Measurements from ENCODE around the gene TRIM66. TPM values are rescaled to one million over a fixed set of nuclear protein-coding genes. Genes with fewer than 3 reads are reported as not detected.

TRIM66 gene
- total and polyA plus RNA-seq, 9 of the 15 experiments (the other 6 are each of a cell fraction or from before 2014, with no cell fraction given), result 1.1 to 7.3 (median 4.9) TPM

- Histone ChIP-seq H3K9ac (ENCODE audit: insufficient read depth in 1 of 2, low read depth in 2 of 2, low read length in 2 of 2) (no peak overlapping the region), H2AFZ (ENCODE audit: low read depth, low read length) (no peak overlapping the region), H3K9me1 (ENCODE audit: control insufficient read depth, insufficient read depth, low read length) (no peaks in the 10 kb centered on the region), H3K9me3 (replicated peaks; ENCODE audit: control insufficient read depth, insufficient read depth, low read depth, low read length) (no peaks in the 10 kb centered on the region), H3K79me2 (ENCODE audit: control insufficient read depth, insufficient read depth, low read length) (no peaks in the 10 kb centered on the region), H3K4me2 (ENCODE audit: insufficient read depth, low read length) (no peak overlapping the region), H4K20me1 (replicated peaks; ENCODE audit: control insufficient read depth, insufficient read depth, low read length) (0 out of 2 replicates have a peak, but pooled peaks cover 5% of the 10 kb centered on the region), H3K4me3 (no peak overlapping the region), H3K36me3 (ENCODE audit: control insufficient read depth, insufficient read depth, low read length) (peaks cover 23% of the 10 kb centered on the region; the same call in 2 of the 3 replicates), H3K27me3 (ENCODE audit: control insufficient read depth in 2 of 2, insufficient read depth in 2 of 2, low read length in 2 of 2) (no peaks in the 10 kb centered on the region), H3K27ac (ENCODE audit: extremely low read depth, low read depth, low read length) (no peak overlapping the region), H3K4me1 (replicated peaks in 1 of 2; ENCODE audit: control insufficient read depth in 2 of 2, insufficient read depth in 2 of 2, low read length in 2 of 2) (no peaks in the 10 kb centered on the region)
- in situ Hi-C loops (cut with MboI), result no loop called here
- ChIA-PET CTCF (ENCODE audit: low intra/inter-chr PET ratio) (no interaction called here), POLR2A (interaction anchor here (0.6 to 0.9 kb wide), 2 partner anchors 32 to 143 kb away, joined by 3 read pairs; no protein-coding TSS in a partner anchor)
- BruUV-seq (replicated peaks), result no TSS peak
- DNase-seq (ENCODE audit: extremely low read depth in 1 of 4, low spot score in 3 of 4), result no peak
- intact Hi-C loops (cut with micrococcal nuclease), result no loop called here
- ATAC-seq, result no peak
- 71% methylated on average over 2 of the region's 2 CpGs for WGBS (ENCODE audit: insufficient coverage, low coverage, missing lambda C conversion rate)
- FAIRE-seq, result no peak
- TF ChIP-seq PPARD (CRISPR knock-in tag; IDR thresholded peaks at IDR 0.05) (no peak), SLC30A9 (CRISPR knock-in tag; IDR thresholded peaks at IDR 0.05) (no peak), PHF20 (IDR thresholded peaks at IDR 0.05; ENCODE audit: partially characterized antibody) (no peak), TRIM25 (IDR thresholded peaks at IDR 0.05; ENCODE audit: borderline replicate concordance) (no peak), RUNX1 (IDR thresholded peaks at IDR 0.05; ENCODE audit: low read depth) (no peak), ILF3 (IDR thresholded peaks at IDR 0.05; ENCODE audit: borderline replicate concordance) (no peak), SMARCC2 (IDR thresholded peaks at IDR 0.05; ENCODE audit: low read depth) (no peak), ZSCAN32 (CRISPR knock-in tag; IDR thresholded peaks at IDR 0.05) (no peak)
Measured at GRCh38 chr11:8624698-8625097, 57.8 kb downstream of the TRIM66 start.

Data from K562 (cell line).